ENCODE results near the gene MAD2L2.

Gene MAD2L2

DNA sequence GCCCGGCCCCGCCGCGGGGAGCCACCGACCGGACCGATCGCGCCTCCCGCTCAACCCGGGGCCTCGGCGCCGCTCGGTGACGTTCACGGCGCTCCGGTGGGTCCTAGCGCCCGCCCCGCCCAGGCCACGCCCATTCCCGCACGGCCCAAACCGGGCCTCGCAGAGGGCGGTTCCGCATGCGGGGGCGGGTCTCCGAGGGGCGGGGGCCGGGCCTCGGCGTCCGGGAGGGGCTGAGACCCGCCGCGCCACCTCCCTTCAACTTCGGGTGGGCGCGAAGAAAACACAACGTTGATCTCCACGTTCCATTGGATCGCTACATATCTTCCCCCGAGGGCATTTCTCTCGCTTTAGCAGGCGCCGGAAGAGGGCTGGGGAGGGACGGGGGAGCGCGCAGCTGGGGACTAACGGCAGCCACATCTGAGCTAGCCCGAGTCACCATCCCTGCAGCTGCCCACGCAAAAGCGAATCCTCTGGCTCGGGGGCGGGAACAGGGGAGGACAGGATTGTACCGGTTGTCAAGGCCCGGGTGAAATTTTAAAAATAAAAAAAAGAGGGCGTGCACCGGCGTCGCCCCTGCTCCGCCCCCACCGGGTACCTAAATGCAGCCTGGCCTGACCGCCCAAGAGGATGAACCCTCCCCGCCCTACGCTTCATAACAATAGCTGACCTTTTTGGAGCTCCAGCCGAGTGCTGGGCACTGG is at the start of gene MAD2L2:
TSS of gene MAD2L2 (minus strand) at position 78 of the 701 bp plus-strand sequence. CDS start 547 bp downstream, outside the sequence.
- peak; percentile 88 for DNase-seq (ENCODE audit: low read depth)

DNA sequence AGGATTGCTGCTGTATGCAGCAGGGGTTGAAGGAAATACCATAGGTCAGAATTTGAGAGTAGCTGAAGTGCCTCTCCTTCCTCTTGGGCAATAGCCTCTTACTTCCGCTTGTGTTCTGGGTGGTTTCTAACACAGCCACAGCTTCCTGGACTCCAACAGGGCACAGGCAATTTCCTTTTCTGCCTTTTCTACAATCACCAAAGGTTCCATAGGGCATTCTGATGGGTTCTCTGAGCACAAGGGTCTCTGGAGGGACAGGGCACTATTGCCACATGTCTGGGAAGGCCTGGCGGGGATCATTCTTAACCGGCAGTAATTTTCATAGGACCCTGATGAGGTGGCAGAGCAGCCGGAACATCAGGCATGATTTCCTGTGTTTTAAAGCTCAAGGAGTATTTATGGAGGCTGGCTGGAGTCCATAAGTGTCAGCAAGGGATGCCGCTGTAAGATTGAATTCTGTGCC is 49.5 kb upstream of the MAD2L2 start:
- no peak for DNase-seq (ENCODE audit: low read depth)

DNA sequence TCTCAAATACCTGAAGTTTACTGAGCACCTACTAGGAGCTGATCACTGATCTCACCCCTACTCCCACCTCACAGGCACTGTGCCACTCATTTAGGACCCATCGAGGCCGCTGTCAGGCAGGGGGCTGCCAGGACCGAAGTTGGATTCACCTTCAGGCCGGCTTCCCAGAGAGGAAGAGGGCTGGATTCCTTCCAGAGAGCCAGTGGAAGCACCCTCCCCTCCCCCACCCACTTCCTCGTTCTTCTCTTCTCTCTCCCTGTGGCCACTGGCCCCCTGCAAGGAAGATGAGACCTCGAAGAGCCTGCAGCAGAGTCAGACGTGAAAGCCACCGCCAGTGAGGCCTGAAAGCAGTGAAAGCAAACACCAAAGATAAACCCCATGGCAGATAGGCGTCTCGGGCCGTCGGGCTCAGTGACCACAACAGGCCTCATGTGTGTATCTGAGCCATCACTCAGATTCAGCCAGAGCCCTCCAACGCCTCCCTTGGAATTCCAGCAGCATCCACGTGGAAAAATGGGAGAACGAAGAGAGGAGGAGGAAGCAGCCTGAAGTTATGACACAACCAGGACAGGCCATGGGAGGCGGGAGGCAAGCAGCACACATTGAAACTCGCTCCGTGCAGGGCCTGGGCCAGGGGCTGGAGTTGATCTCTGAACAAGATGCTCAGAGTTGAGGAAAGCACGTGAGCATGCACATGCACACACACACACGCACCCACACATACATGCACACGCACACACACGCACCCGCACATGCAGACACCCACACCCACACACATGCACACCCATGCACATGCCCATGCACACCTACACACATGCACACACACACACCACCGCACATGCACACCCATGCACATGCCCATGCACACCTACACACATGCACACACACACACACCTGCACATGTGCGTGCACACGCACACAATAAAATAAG is 48.8 kb upstream of the MAD2L2 start:
- no peak for DNase-seq (ENCODE audit: low read depth)

DNA sequence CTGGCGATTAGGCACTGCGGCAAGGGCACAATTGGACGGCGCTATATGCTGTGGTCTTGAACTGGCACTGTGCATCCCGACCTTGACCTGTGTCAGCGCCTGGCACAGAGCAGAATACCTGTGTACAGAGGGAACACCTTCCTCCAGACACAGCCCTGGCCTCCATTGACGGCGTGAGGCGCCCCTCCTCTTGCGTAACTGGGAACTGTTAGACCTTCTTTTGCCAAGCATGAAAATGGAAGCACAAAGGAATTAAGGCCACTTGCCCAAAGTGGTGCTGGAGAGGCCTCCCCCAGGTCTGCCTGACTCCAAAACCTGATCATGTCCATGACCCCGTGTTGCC is 48.2 kb upstream of the MAD2L2 start:
- no peak for DNase-seq (ENCODE audit: low read depth)

DNA sequence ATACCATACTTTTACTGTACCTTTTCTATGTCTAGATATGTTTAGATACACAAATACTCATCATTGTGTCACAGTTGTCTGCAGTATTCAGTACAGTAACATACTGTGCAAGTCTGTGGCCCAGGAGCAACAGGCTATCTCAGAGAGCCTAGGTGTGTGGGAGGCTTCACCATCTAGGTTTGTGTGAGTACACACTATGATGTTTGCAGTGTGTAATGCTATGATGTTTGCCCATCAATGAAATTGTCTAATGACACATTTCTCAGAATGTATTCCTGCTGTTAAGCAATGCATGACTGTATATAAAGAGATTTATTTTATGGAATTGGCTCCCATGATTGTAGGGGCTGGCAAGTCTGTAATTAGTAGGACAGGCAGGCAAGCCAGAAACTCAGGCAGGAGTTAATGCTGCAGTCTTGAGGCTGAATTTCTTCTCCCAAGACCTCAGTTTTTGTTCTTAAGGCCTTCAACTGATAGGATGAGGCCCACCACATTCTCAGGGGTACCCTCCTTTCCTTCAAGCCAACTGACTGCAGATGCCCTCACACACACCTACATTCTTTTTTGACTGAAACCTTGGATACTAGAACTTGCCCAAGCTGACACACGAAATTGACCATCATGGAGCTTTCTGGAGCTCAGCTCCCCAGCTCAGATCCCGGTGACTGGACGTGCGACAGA is 47.3 kb upstream of the MAD2L2 start:
- DNase-seq (ENCODE audit: low read depth): no peak

DNA sequence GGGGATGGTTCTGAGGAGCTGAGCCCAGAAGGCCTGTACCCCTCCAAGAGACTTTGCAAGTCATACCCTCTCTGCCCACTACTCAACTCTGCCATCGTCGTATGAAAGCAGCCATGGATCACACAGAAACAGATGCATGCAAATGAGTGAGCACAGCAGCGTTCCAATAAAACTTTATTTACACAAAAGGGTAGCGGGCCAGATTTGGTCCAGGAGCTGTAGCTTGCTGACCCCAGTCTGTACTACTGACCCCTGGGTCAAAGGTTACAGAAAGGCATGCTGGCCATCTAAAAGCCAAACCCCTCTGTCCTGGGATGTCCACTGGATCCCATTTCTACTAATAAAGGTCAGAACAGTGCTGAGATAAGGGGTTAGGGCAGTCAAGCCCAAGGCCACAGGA is 46.2 kb upstream of the MAD2L2 start:
- no peak for DNase-seq (ENCODE audit: low read depth)

DNA sequence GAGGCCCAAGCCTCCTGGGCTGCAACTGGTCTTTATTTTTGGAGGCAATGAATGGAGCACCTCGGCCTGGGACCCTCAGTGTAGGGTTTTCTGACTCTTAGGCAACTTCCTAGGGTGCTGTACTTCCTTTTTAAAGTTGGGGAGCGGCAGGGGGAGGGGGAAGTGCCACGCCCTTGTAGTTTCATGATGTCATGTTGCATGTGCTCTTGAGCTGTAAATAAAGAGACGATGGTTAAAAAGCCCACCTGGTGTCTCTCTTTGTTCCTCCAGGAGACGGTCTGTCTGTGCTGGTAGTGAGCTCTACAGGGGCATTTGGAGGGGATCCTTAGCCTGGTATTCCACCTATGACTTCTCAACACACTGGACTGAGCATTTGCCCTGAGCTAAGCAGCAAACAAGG is 44.7 kb upstream of the MAD2L2 start:
- no peak for DNase-seq (ENCODE audit: low read depth)

DNA sequence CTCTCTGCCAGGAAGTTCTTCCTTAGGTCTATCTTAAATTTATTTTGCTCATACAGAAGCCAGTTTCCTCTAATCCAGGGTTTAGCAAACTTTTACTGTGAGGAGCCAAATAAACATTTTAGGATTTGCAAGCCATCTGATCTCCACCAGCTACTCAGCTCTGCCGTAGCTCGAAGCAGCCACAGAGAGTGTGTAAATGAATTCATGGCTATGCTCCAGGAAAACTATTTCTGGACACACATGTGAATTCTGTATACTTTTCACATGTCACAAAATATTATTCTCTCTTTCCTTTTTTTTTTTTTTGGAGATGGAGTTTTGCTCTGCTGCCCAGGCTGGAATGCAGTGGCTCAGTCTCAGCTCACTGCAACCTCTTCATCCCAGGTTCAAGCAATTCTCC is 41.6 kb upstream of the MAD2L2 start:
- DNase-seq (ENCODE audit: low read depth): no peak

DNA sequence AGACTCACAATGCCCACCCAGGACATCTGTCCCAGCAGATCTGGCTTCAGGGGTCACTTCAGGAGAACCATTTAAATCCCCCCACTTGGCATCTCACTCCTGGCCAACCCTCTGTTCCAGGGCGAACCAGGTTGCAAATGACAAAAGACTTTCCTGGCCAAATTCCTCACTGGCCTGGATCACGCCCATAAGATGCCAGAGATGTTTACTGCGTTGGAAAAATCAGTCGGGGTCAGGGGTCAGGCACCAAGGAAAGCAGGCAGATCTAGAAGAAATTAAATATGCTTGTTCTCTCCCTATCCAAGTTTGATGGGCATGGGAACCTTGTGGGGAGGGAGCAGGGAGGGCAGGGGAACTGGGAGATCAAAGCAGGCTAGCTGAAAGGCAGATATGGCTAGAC is 40.4 kb upstream of the MAD2L2 start:
- no peak for DNase-seq (ENCODE audit: low read depth)

DNA sequence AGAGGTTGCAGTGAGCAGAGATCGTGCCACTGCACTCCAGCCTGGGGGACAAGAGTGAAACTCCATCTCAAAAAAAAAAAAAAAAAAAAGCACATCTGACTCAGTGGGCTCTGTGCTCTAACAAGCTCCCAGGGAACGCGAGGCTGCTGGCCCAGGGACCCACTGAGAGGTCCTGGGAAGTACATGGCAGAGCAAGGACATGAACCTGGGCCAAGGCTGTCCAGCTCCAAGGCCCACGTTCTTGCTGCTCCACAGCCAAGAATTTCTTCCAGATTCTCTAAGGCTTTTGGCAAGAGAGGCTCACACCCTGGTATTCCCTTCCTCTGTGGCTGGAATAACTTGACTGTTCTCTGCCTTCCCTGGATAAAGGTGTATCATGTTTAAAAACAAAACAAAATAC is 39.6 kb upstream of the MAD2L2 start:
- no peak for DNase-seq (ENCODE audit: low read depth)

DNA sequence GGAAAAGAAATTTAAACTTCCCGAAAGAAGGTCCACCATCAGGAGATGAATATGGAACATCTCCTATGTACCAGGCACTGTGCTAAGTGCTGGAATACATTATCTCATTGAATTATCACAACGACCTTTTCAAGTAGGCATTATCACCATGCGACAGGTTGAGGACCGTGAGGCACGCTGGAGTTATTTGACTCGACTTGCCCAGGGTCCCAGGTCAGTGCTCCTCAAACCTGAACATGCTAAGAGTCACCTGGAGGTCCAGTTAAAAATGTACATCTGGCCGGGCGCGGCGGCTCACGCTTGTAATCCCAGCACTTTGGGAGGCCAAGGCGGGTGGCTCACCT is 39.1 kb upstream of the MAD2L2 start:
- no peak for DNase-seq (ENCODE audit: low read depth)

DNA sequence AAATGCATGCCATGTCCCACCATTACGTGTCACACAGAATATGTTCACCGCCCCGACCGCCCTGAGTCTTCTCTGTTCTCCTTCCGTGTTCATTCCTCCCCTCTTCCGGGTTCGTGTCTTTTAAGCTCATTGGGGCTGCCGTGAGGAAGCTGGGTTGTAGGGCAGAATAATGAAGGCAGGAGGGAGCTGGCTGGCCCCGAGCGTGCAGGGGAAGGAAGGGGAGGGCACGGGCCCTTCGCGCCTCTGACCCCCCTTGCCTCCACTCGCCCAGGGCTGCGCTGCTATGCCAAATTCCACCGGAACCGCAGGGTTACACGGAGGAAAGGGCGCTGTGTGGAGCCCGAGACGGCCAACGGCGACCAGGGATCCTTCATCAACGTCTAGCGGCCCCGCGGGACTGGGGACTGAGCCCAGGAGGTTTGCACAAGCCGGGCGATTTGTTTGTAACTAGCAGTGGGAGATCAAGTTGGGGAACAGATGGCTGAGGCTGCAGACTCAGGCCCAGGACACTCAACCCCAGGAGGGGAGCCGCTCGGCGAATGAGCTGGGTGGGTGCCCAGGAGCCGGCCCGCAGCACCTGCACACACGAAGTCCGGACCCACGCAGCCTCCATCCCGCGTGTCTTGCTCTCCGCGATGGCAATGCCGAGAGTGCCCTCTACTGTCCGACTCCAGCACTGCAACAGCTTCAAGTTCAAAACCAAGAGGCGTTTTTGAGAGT is 38.5 kb upstream of the MAD2L2 start:
- peak; percentile 76 for DNase-seq (ENCODE audit: low read depth)

DNA sequence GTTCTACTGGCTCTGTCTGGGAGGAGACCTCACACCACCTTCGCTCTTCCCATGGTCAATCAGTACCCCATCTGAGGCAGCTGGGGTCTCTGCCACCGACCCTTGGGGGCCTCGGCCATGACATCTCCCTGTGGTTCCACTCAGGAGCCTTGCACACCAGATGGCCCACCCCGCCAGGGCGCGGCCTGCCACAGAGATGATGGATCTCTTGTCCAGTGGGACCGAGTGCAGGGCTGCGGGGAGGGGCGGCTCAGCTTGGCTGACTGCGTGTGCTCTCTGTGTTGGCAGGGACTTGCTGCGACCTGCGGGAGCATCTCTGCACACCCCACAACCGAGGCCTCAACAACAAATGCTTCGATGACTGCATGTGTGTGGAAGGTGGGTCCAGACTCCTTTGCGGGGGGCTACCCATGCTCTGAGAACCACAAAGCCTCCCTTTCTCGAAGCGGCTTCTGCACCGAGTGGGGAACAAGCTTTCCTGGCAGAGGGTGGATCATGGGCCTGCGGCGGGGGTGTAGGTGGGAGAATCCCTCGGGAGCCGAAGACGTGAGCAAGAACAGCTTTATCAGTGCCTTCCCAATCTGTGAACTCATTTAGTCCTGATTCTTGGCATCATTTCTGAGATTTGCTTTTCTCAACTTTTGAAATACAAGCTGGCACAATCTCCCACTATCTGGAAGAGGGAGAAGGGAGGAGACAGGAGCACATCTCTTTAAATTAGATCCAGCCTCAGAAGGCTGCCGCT is 34.1 kb upstream of the MAD2L2 start:
- DNase-seq (ENCODE audit: low read depth): no peak

DNA sequence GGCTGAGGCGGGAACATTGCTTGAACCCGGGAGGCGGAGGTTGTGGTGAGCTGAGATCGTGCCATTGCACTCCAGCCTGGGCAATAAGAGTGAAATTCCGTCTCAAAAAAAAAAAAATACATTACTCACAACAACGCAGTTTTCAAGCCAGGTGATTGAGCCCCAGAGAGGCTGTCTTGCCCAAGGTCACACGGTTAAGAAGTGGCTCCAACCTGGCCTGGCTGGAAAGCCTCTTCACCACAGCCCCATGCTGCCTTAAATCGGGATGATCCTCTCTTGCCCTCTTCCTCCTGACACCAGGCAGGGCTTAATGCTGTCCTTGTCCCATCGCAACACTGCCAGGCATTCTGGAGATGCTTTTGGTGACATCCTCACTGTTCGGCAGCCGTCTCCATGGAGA is 32.1 kb upstream of the MAD2L2 start:
- no peak for DNase-seq (ENCODE audit: low read depth)

DNA sequence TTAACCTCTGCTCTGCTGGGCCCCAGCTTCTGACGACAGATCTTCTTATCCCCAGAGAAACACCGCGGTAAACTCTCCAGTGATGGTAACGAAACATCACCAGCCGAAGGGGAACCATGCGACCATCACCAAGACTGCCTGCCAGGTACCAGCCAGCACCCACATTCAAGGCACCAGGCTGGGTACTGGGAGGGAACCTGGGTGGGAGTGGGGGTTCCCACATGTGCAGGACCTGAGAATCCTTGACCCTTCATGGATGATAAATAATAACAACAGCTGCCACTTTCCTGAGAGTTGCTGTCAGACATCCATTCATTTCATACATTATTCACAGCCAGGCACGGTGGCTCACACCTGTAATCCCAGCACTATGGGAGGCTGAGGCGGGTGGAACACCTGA is 31.3 kb upstream of the MAD2L2 start:
- no peak for DNase-seq (ENCODE audit: low read depth)

DNA sequence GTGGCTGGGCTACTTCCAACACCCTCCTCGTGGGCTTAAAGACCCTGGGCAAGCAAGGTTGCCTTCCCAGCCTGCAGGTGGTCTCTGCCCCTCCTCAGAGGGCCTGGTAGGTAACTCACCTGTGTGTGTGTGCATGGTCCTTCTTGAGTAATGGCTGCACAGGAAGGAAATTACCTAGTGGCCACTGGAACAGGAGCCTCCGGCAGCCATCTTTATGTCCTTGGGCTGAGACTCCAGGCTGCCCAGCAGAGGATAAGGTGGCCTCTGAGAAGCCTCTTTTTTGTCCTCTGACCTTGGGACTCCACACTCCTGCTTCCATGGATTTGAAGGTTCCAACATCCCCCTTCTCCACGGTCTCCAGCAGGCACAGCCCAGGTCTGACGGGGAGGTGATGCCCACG is 30.5 kb upstream of the MAD2L2 start:
- DNase-seq (ENCODE audit: low read depth): no peak

DNA sequence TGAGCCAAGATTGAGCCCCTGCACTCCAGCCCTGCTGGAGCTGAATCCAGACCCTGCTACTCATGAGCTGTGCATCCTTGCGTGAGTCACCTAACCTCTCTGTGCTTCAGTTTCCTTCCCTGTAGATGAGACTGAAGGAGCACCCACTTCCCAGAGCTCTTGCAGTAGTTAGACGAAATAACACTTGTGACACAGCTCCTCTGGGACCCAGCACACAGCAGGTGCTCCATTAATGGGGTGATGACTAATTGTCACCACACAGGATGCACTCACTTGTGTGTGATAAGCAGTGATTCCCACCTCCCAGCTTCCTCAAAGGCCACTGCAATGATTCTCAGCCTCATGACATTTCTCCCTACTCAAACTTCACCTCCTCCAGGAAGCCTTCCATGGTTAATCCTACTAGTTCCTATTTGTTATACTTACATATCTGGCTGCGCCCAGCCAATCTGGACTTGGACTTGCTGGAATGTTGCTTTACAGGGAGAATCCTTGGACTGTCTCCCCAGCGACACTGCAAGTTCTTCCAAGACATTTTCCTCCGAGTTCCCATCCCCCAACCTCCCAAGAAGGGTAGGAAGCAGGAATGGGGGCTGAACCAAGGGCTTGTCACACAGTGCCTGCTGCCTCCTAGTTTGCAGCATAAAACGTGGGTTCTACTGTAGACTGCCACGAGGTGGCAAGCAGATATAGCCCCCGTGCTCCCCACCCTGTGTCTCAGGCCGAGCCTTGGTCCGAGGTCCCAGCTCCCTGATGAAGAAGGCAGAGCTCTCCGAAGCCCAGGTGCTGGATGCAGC is 27.8 kb upstream of the MAD2L2 start:
- DNase-seq (ENCODE audit: low read depth): no peak

DNA sequence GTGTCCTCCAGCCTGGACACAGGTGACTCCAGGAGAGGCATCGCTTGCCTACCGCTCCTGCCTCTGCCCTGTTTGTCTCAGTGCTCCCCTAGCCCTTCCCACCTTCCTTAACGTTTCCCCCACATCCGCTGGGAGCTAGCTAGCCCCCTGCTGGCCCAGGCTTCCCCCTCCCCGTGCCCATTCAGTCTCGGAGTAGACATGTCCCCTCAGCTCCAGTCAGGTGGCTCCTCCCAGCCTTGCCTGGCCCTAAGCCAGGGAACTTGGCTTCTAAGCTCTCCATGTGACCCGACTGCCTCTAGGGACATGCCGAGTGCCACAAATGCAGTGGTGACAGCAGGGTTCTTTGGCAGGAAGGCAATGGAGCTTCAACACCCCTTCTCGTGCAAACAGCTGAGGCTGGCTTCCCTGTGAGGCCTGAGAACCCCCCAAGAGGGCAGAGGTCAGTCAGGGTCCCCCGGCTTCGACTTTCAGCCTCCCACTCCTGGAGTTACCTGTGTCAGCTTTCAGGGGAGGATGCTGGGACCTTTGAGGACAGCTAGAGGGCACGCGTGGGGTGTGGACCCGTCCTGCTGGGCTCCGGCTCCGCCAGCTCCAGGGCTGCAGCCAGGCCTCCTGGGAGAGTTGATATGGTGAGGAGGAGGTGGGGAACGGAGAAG is 26.8 kb upstream of the MAD2L2 start:
- no peak for DNase-seq (ENCODE audit: low read depth)

DNA sequence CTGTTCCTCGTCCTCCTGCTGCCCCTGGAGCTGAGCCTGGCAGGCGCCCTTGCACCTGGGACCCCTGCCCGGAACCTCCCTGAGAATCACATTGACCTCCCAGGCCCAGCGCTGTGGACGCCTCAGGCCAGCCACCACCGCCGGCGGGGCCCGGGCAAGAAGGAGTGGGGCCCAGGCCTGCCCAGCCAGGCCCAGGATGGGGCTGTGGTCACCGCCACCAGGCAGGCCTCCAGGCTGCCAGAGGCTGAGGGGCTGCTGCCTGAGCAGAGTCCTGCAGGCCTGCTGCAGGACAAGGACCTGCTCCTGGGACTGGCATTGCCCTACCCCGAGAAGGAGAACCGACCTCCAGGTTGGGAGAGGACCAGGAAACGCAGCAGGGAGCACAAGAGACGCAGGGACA is 25.3 kb upstream of the MAD2L2 start:
- DNase-seq (ENCODE audit: low read depth): no peak

DNA sequence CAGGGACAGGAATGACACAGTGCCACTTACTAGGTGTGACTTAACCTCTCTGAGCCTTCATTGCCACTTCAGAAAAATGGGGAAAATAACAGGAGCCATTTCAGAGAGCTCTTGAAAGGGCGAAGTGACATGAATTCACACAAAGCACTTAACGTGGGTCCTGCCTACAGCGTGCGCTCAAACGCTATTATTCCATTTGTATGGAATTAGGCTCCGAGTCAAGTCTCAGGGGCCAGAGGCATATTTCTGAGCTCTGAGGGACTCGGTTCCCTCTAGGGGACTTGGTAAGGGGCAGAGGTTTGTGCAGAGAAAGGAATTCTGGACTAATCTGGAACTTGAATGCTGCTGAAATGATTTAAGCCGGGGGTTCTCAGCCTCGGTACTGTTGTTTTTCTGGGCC is 24.6 kb upstream of the MAD2L2 start:
- DNase-seq (ENCODE audit: low read depth): no peak

Measured in activated T-cell treated with anti-CD3 and anti-CD28 coated beads for 48 hours (primary cell).